IMR-90 (cell line): ENCODE data around the gene EIF2B2.

Experiments used
- CHD1 ChIP-seq: IDR thresholded peaks from 2 replicates; pipeline ENCODE4 v1.6.1; 2012; ENCODE audit warnings: low read depth, low read length, improper control_type of control experiment
- FOS ChIP-seq: fragments of 150-350 bp; IDR thresholded peaks from 2 replicates; pipeline ENCODE4 v1.6.1; 2016; ENCODE audit warnings: low read depth, low read length
- NFE2L2 ChIP-seq: fragments of 150-350 bp; IDR thresholded peaks from 2 replicates; pipeline ENCODE4 v1.6.1; 2016; ENCODE audit warnings: low read depth, mild to moderate bottlenecking, low read length
- POLR2A ChIP-seq: IDR thresholded peaks from 2 replicates; pipeline ENCODE4 v1.6.1; 2012; ENCODE audit warnings: mild to moderate bottlenecking, low read depth, low read length
- RAD21 ChIP-seq: IDR thresholded peaks from 2 replicates; pipeline ENCODE4 v1.6.1; 2012; ENCODE audit warnings: low read length, improper control_type of control experiment
- RCOR1 ChIP-seq: IDR thresholded peaks from 2 replicates; pipeline ENCODE4 v1.6.1; 2012; ENCODE audit warnings: mild to moderate bottlenecking, low read length, improper control_type of control experiment; ENCODE audit not compliant: insufficient replicate concordance
- TF ChIP-seq, protein P1 (sequence below): conservative IDR thresholded peaks from 2 replicates; pipeline ENCODE4 v1.5.1; 2012; ENCODE audit warnings: mild to moderate bottlenecking, low read depth, low read length, improper control_type of control experiment
- TF ChIP-seq, protein P2 (sequence below): fragments of 150-350 bp; IDR thresholded peaks from 2 replicates; pipeline ENCODE4 v1.6.1; 2017; ENCODE audit warnings: mild to moderate bottlenecking, antibody characterized with exemption, low read length, low read depth

DNA sequence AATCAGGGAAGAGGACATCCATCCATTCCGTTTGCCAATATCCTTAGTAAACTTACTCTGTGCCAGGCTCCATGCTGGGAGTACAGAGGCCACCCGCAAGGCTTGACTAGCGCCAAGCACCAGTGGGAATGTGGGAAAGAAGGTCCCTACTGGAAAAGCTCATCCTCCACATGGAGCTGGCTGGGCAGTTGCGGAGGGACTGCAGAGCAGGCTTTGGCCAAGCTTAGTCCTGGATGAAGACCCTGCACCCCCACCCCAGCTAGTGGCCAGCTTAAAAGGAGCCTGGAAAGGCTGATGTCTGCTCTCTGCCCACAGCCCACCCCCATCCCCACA, 22.4 kb upstream of the EIF2B2 start:
- no peak for TF ChIP-seq POLR2A
- TF ChIP-seq, protein P1, sequence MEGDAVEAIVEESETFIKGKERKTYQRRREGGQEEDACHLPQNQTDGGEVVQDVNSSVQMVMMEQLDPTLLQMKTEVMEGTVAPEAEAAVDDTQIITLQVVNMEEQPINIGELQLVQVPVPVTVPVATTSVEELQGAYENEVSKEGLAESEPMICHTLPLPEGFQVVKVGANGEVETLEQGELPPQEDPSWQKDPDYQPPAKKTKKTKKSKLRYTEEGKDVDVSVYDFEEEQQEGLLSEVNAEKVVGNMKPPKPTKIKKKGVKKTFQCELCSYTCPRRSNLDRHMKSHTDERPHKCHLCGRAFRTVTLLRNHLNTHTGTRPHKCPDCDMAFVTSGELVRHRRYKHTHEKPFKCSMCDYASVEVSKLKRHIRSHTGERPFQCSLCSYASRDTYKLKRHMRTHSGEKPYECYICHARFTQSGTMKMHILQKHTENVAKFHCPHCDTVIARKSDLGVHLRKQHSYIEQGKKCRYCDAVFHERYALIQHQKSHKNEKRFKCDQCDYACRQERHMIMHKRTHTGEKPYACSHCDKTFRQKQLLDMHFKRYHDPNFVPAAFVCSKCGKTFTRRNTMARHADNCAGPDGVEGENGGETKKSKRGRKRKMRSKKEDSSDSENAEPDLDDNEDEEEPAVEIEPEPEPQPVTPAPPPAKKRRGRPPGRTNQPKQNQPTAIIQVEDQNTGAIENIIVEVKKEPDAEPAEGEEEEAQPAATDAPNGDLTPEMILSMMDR, result no peak
- TF ChIP-seq RAD21, result no peak
- no peak for TF ChIP-seq NFE2L2
- TF ChIP-seq, protein P2, sequence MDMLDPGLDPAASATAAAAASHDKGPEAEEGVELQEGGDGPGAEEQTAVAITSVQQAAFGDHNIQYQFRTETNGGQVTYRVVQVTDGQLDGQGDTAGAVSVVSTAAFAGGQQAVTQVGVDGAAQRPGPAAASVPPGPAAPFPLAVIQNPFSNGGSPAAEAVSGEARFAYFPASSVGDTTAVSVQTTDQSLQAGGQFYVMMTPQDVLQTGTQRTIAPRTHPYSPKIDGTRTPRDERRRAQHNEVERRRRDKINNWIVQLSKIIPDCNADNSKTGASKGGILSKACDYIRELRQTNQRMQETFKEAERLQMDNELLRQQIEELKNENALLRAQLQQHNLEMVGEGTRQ, result no peak
- TF ChIP-seq RCOR1, result no peak
- no peak for TF ChIP-seq FOS
- no peak for TF ChIP-seq CHD1
